HepG2 (cell line): Measurements from ENCODE around the gene DOK1. TPM values are rescaled to one million over a fixed set of nuclear protein-coding genes. Genes with fewer than 3 reads are reported as not detected.

Experiments used
- ATAC-seq: fragments of 200-7000 bp; cut with Tn5 transposase; 3 replicates; pipeline ENCODE4 v1.9.1; 2020; ENCODE audit warnings: mild to moderate bottlenecking, moderate library complexity
- BruUV-seq: library from RNA; stranded (reverse); fragments of 400-500 nt; replicated peaks from 2 replicates; lab custom pipeline; 2021; lab: Mats Ljungman, UMichigan
- CTCF ChIA-PET: fragments of 300-600 bp; formaldehyde crosslinking; extraction: SDS; loops from one replicate; lab custom pipeline; 2021; ENCODE audit warnings: low total read pairs, inconsistent platforms, low intra/inter-chr PET ratio; lab: Yijun Ruan, JAX
- POLR2A ChIA-PET: fragments of 350-600 bp; sonication (Branson Sonifier 250); formaldehyde crosslinking; loops from one replicate; lab custom pipeline; 2020; ENCODE audit warnings: antibody characterized with exemption, inconsistent platforms; lab: Yijun Ruan, JAX
- DNase-seq: peaks from one replicate; pipeline ENCODE4 v3.0.0-alpha.2; 2015; ENCODE audit warnings: low spot score
- FAIRE-seq: peaks from 3 replicates; lab custom pipeline; 2011; peaks lifted over from hg19 to GRCh38; lab: Jason Lieb, UNC
- H2AFZ ChIP-seq: one replicate; pipeline ENCODE4 v1.6.1; 2011; ENCODE audit warnings: low read length, inconsistent platforms
- H3K27ac ChIP-seq: fragments of 300-600 bp; 3 replicates; pipeline ENCODE4 v1.8.0; 2011; ENCODE audit warnings: mixed run types, mild to moderate bottlenecking, mixed read lengths, low read length, inconsistent platforms; ENCODE audit not compliant: insufficient read depth; ENCODE audit errors: extremely low read length
- H3K27me3 ChIP-seq, 2 experiments: fragments of 200-600 bp in 1 of 2; 2 replicates in 1 of 2; 3 replicates in 1 of 2; pipeline versions ENCODE4 v1.6.0 to v1.8.0; 2011; ENCODE audit warnings: low read length in 2 of 2, mild to moderate bottlenecking in 2 of 2, moderate library complexity in 2 of 2, inconsistent platforms in 1 of 2; ENCODE audit not compliant: insufficient read depth in 2 of 2, control insufficient read depth in 1 of 2
- H3K36me3 ChIP-seq, 2 experiments: fragments of 200-600 bp in 1 of 2; replicated peaks in 1 of 2; 2 replicates in 1 of 2; 3 replicates in 1 of 2; pipeline versions ENCODE4 v1.5.1 to v1.8.0; 2011; ENCODE audit warnings: low read length in 2 of 2, inconsistent platforms in 1 of 2; ENCODE audit not compliant: insufficient read depth in 2 of 2, control insufficient read depth in 1 of 2
- H3K4me1 ChIP-seq: 2 replicates; pipeline ENCODE4 v1.5.1; 2012; ENCODE audit warnings: low read length, inconsistent platforms; ENCODE audit not compliant: insufficient read depth
- H3K4me2 ChIP-seq: 2 replicates; pipeline ENCODE4 v1.6.0; 2011; ENCODE audit warnings: low read depth, low read length, inconsistent platforms
- H3K4me3 ChIP-seq, 3 experiments: fragments of 200-600 bp in 1 of 3; sonication (generic), shearing (Covaris generic) in 1 of 3; replicated peaks in 1 of 3; 2 replicates each; pipeline ENCODE4 v1.5.1; 2011 to 2016; ENCODE audit warnings: low read length in 3 of 3, inconsistent platforms in 2 of 3, low read depth in 2 of 3, mild to moderate bottlenecking in 2 of 3, control low read depth in 1 of 3, mixed read lengths in 1 of 3; ENCODE audit not compliant: insufficient read depth in 1 of 3
- H3K79me2 ChIP-seq: one replicate; pipeline ENCODE4 v1.6.1; 2011; ENCODE audit warnings: low read length, inconsistent platforms; ENCODE audit not compliant: insufficient read depth
- H3K9ac ChIP-seq: 2 replicates; pipeline ENCODE4 v1.6.0; 2011; ENCODE audit warnings: mild to moderate bottlenecking, low read depth, low read length, inconsistent platforms; ENCODE audit not compliant: insufficient read depth
- H3K9me3 ChIP-seq: 2 replicates; pipeline ENCODE4 v1.5.1; 2012; ENCODE audit warnings: mild to moderate bottlenecking, low read length
- H4K20me1 ChIP-seq: 2 replicates; pipeline ENCODE4 v1.6.0; 2011; ENCODE audit warnings: inconsistent platforms, mild to moderate bottlenecking, low read length, moderate library complexity; ENCODE audit not compliant: insufficient read depth
- BRCA1 ChIP-seq: sonication (generic); formaldehyde crosslinking; IDR thresholded peaks from 2 replicates; pipeline ENCODE4 v1.4.0; 2020; ENCODE audit warnings: missing genetic modification reagents
- DMTF1 ChIP-seq: sonication (generic); formaldehyde crosslinking; IDR thresholded peaks from 2 replicates; pipeline ENCODE4 v1.4.0; 2020; ENCODE audit warnings: mild to moderate bottlenecking, missing genetic modification reagents
- FOSL2 ChIP-seq: sonication (generic); formaldehyde crosslinking; IDR thresholded peaks from 2 replicates; pipeline ENCODE4 v1.4.0; 2020; ENCODE audit warnings: missing genetic modification reagents
- HMGA1 ChIP-seq: sonication (generic); formaldehyde crosslinking; conservative IDR thresholded peaks from 2 replicates; pipeline ENCODE4 v1.4.0; 2020; ENCODE audit warnings: missing genetic modification reagents
- U2AF2 ChIP-seq: fragments of 200-400 bp; formaldehyde crosslinking; IDR thresholded peaks from 2 replicates; pipeline ENCODE4 v1.6.1; 2017; ENCODE audit warnings: low read depth, mild to moderate bottlenecking, low read length
- ZNF136 ChIP-seq: sonication (generic); formaldehyde crosslinking; IDR thresholded peaks from 2 replicates; pipeline ENCODE4 v1.8.1; 2022; ENCODE audit warnings: low read depth, mild to moderate bottlenecking, moderate library complexity, missing genetic modification reagents
- ZNF724P ChIP-seq: sonication (generic); formaldehyde crosslinking; IDR thresholded peaks from 2 replicates; pipeline ENCODE4 v1.8.0; 2022; ENCODE audit warnings: missing genetic modification reagents, borderline replicate concordance
- WGBS: methylation state at CpG from one replicate; pipeline ENCODE4 v1.1.6; 2017; ENCODE audit warnings: low lambda C conversion rate; 5-methylcytosine and 5-hydroxymethylcytosine counted together
- in situ Hi-C: cut with HindIII; loops from 2 replicates; pipeline ENCODE4 v1.10.0; 2017; ENCODE audit warnings: low pct_unique_long_range_greater_than_20kb; ENCODE audit not compliant: extremely low pct_ligation_motif_present
- intact Hi-C: fragments of 100-400 bp; cut with micrococcal nuclease; formaldehyde crosslinking; loops from one replicate; pipeline ENCODE4 v1.10.0; 2022; ENCODE audit not compliant: unreplicated experiment
- polyA plus RNA-seq, 8 experiments: library from polyadenylated mRNA; depleted of rRNA in 3 of 8; stranded (reverse) in 7 of 8; unstranded in 1 of 8; fragments of >200 nt; fragmentation: Illumina TruSeq in 4 of 8; extraction: Trizol in 4 of 8; gene quantifications; 2 replicates each; pipeline versions ENCODE4 v1.2.1 to v1.2.3, GENCODE V29; 2011 to 2016; ENCODE audit warnings: low read depth in 4 of 8, missing spikeins in 1 of 8, mixed read lengths in 1 of 8; ENCODE audit not compliant: insufficient read depth in 1 of 8
- total RNA-seq, 5 experiments: library from RNA; depleted of rRNA; stranded (reverse); fragments of >200 nt; fragmentation: Illumina TruSeq; extraction: Trizol; gene quantifications; 2 replicates each; pipeline ENCODE4 v1.2.3, GENCODE V29; 2016; ENCODE audit warnings: low read depth in 1 of 5

DOK1 gene
- total and polyA plus RNA-seq, 2 of the 13 experiments (the other 11 are each of a cell fraction or from before 2014, with no cell fraction given) = 0.53 to 0.74 TPM

- no peak for TF ChIP-seq ZNF136 (CRISPR knock-in tag)
- no peak for TF ChIP-seq U2AF2
- TF ChIP-seq DMTF1 = no peak
- no peak for TF ChIP-seq ZNF724P (CRISPR knock-in tag)
- TF ChIP-seq FOSL2 (CRISPR knock-in tag) = 0 out of 2 replicates have a peak, but pooled peaks have one; percentile 22
- no peak for TF ChIP-seq HMGA1 (CRISPR knock-in tag)
- TF ChIP-seq BRCA1 (CRISPR knock-in tag) = no peak
- Histone ChIP-seq H3K36me3 (no peaks in the 10 kb centered on the region), H3K27ac (no peak overlapping the region), H3K9me3 (no peaks in the 10 kb centered on the region), H3K27me3 (peaks cover 4 to 61% of the 10 kb centered on the region in 2 experiments; a peak in 4 of 5 replicates), H4K20me1 (no peaks in the 10 kb centered on the region), H3K4me2 (no peak overlapping the region), H3K4me1 (peaks cover 13% of the 10 kb centered on the region; the same call in 1 of the 2 replicates), H2AFZ (no peak overlapping the region), H3K4me3 (no peak overlapping the region), H3K9ac (no peak overlapping the region), H3K79me2 (no peaks in the 10 kb centered on the region)
- FAIRE-seq = no peak
- DNase-seq = no peak
- intact Hi-C loops (no loop called here), in situ Hi-C loops (no loop called here)
- POLR2A ChIA-PET = no interaction called here
- CTCF ChIA-PET = no interaction called here
- WGBS = 10% methylated on average over 7 of the region's 7 CpGs
- BruUV-seq = no TSS peak
- ATAC-seq = no peak
These were observed 7.7 kb downstream of the DOK1 start for GRCh38 chr2:74562126-74562775.
